IMR-90 (cell line): ENCODE measurements around the gene AMFR. TPM values are rescaled to one million over a fixed set of nuclear protein-coding genes. Genes with fewer than 3 reads are reported as not detected.

Source experiments
- ATAC-seq: fragments of 200-7000 bp; cut with Tn5 transposase; 2 replicates; pipeline ENCODE4 v1.9.1; 2020; ENCODE audit warnings: low read depth, mild to moderate bottlenecking, moderate library complexity
- BruUV-seq: library from RNA; stranded (reverse); fragments of 400-500 nt; replicated peaks from 2 replicates; lab custom pipeline; 2021; lab: Mats Ljungman, UMichigan
- CTCF ChIA-PET: fragments of 300-600 bp; formaldehyde crosslinking; extraction: SDS; loops from one replicate; lab custom pipeline; 2021; ENCODE audit warnings: antibody characterized with exemption; lab: Yijun Ruan, JAX
- POLR2A ChIA-PET: fragments of 300-600 bp; sonication (Branson Sonifier 250); formaldehyde crosslinking; loops from one replicate; lab custom pipeline; 2022; ENCODE audit warnings: antibody characterized with exemption; ENCODE audit not compliant: unreplicated experiment; lab: Charles Lee
- DNase-seq: peaks from one replicate; pipeline ENCODE4 v3.0.0; 2013
- H2AFZ ChIP-seq: replicated peaks from 2 replicates; pipeline ENCODE3; 2013; ENCODE audit warnings: low read length, mild to moderate bottlenecking; ENCODE audit not compliant: poor library complexity
- H2AK5ac ChIP-seq: 2 replicates; pipeline ENCODE4 v1.6.1; 2013; ENCODE audit warnings: low read depth, low read length, inconsistent platforms
- H2AK9ac ChIP-seq: replicated peaks from 2 replicates; pipeline ENCODE3; 2013; ENCODE audit warnings: mild to moderate bottlenecking, low read depth, low read length, moderate library complexity; ENCODE audit not compliant: poor library complexity
- H2BK120ac ChIP-seq: 2 replicates; pipeline ENCODE4 v1.6.1; 2013; ENCODE audit warnings: low read depth, low read length, inconsistent platforms
- H2BK15ac ChIP-seq: 3 replicates; pipeline ENCODE4 v1.6.1; 2013; ENCODE audit warnings: low read depth, low read length, inconsistent platforms
- H2BK20ac ChIP-seq: 2 replicates; pipeline ENCODE4 v1.6.1; 2013; ENCODE audit warnings: low read depth, mild to moderate bottlenecking, inconsistent platforms, low read length, moderate library complexity
- H2BK5ac ChIP-seq: 2 replicates; pipeline ENCODE4 v1.6.1; 2013; ENCODE audit warnings: mild to moderate bottlenecking, low read depth, low read length, inconsistent platforms; ENCODE audit not compliant: poor library complexity, severe bottlenecking
- H3K14ac ChIP-seq: replicated peaks from 2 replicates; pipeline ENCODE4 v1.6.1; 2013; ENCODE audit warnings: low read depth, low read length, inconsistent platforms
- H3K18ac ChIP-seq: 2 replicates; pipeline ENCODE4 v1.6.1; 2013; ENCODE audit warnings: low read depth, low read length, control low read depth
- H3K23ac ChIP-seq: 2 replicates; pipeline ENCODE4 v1.6.1; 2013; ENCODE audit warnings: low read depth, low read length, inconsistent platforms
- H3K27ac ChIP-seq: 2 replicates; pipeline ENCODE4 v1.5.1; 2013; ENCODE audit warnings: mild to moderate bottlenecking, control low read depth, low read length; ENCODE audit not compliant: insufficient read depth
- H3K27me3 ChIP-seq: 2 replicates; pipeline ENCODE4 v1.6.1; 2013; ENCODE audit warnings: low read length; ENCODE audit not compliant: control insufficient read depth, insufficient read depth
- H3K36me3 ChIP-seq: 2 replicates; pipeline ENCODE4 v1.6.1; 2013; ENCODE audit warnings: low read length, mixed read lengths; ENCODE audit not compliant: control insufficient read depth, insufficient read depth
- H3K4ac ChIP-seq: 2 replicates; pipeline ENCODE4 v1.6.1; 2013; ENCODE audit warnings: low read depth, low read length, inconsistent platforms
- H3K4me1 ChIP-seq: 2 replicates; pipeline ENCODE4 v1.6.1; 2013; ENCODE audit warnings: low read length, mixed read lengths; ENCODE audit not compliant: control insufficient read depth, insufficient read depth
- H3K4me2 ChIP-seq: 2 replicates; pipeline ENCODE4 v1.6.1; 2013; ENCODE audit warnings: low read depth, mild to moderate bottlenecking, control low read depth, low read length, moderate library complexity
- H3K4me3 ChIP-seq: 2 replicates; pipeline ENCODE4 v1.5.1; 2013; ENCODE audit warnings: low read depth, mild to moderate bottlenecking, control low read depth, low read length, moderate library complexity; ENCODE audit not compliant: insufficient read depth
- H3K56ac ChIP-seq: 2 replicates; pipeline ENCODE4 v1.6.1; 2013; ENCODE audit warnings: low read length, inconsistent platforms; ENCODE audit not compliant: insufficient read depth; ENCODE audit errors: extremely low read depth
- H3K79me1 ChIP-seq, 2 experiments: 2 replicates each; pipeline ENCODE4 v1.6.1; 2013; ENCODE audit warnings: low read length in 2 of 2, inconsistent platforms in 1 of 2, low read depth in 1 of 2
- H3K9ac ChIP-seq: 2 replicates; pipeline ENCODE4 v1.6.1; 2013; ENCODE audit warnings: low read depth, low read length, control low read depth
- H3K9me1 ChIP-seq: 2 replicates; pipeline ENCODE4 v1.6.1; 2013; ENCODE audit warnings: low read length, inconsistent platforms; ENCODE audit not compliant: insufficient read depth
- H3K9me3 ChIP-seq: 2 replicates; pipeline ENCODE4 v1.6.1; 2013; ENCODE audit warnings: low read length; ENCODE audit not compliant: control insufficient read depth, insufficient read depth
- H4K20me1 ChIP-seq: 2 replicates; pipeline ENCODE4 v1.6.1; 2013; ENCODE audit warnings: low read length, inconsistent platforms; ENCODE audit not compliant: insufficient read depth
- H4K5ac ChIP-seq: 2 replicates; pipeline ENCODE4 v1.6.1; 2013; ENCODE audit warnings: mild to moderate bottlenecking, low read depth, low read length, control low read depth
- H4K8ac ChIP-seq, 2 experiments: 2 replicates each; pipeline ENCODE4 v1.6.1; 2013; ENCODE audit warnings: low read depth in 2 of 2, low read length in 2 of 2, control low read depth in 1 of 2, inconsistent platforms in 1 of 2
- H4K91ac ChIP-seq: 2 replicates; pipeline ENCODE4 v1.6.1; 2013; ENCODE audit warnings: low read depth, low read length, inconsistent platforms; ENCODE audit not compliant: insufficient read depth
- RAD21 ChIP-seq: IDR thresholded peaks from 2 replicates; pipeline ENCODE4 v1.6.1; 2012; ENCODE audit warnings: low read length, improper control_type of control experiment
- RFX5 ChIP-seq: IDR thresholded peaks from 2 replicates; pipeline ENCODE4 v1.8.0; 2012; ENCODE audit warnings: low read depth, mild to moderate bottlenecking, low read length, moderate library complexity
- WGBS, 2 experiments: methylation state at CpG; one replicate each; pipeline versions ENCODE4 v1.1.5 to v1.1.7; 2013; ENCODE audit warnings: missing lambda C conversion rate in 2 of 2; ENCODE audit not compliant: insufficient read length in 1 of 2; ENCODE audit errors: extremely low coverage in 2 of 2; 5-methylcytosine and 5-hydroxymethylcytosine counted together
- dilution Hi-C: fragments of 300-500 bp; cut with HindIII; formaldehyde crosslinking; loops from one replicate; pipeline ENCODE4 v1.14.3; 2018; ENCODE audit warnings: low sequenced_read_pairs; ENCODE audit not compliant: unreplicated experiment
- in situ Hi-C: fragments of 300-500 bp; cut with MboI; formaldehyde crosslinking; loops from 3 replicates; pipeline ENCODE4 v1.14.3; 2019; ENCODE audit warnings: low sequenced_read_pairs, inconsistent platforms, mixed read lengths
- intact Hi-C: fragments of 100-400 bp; cut with micrococcal nuclease; formaldehyde crosslinking; loops from 2 replicates; pipeline ENCODE4 v1.10.0; 2022
- polyA plus RNA-seq, 3 experiments: library from polyadenylated mRNA; depleted of rRNA; stranded (reverse); fragments of >200 nt; gene quantifications; 2 replicates each; pipeline ENCODE4 v1.2.3, GENCODE V29; 2012; ENCODE audit warnings: low replicate concordance in 1 of 3
- total RNA-seq: library from RNA; depleted of rRNA; stranded (reverse); fragments of >200 nt; gene quantifications from 2 replicates; pipeline ENCODE4 v1.2.3, GENCODE V29; 2012
- TF ChIP-seq, protein P1 (sequence below): conservative IDR thresholded peaks from 2 replicates; pipeline ENCODE4 v1.5.1; 2012; ENCODE audit warnings: mild to moderate bottlenecking, low read depth, low read length, improper control_type of control experiment

Gene AMFR
- total and polyA plus RNA-seq, 2 of the 4 experiments (the other 2 are of a cell fraction): 60.7 to 216 TPM

DNA sequence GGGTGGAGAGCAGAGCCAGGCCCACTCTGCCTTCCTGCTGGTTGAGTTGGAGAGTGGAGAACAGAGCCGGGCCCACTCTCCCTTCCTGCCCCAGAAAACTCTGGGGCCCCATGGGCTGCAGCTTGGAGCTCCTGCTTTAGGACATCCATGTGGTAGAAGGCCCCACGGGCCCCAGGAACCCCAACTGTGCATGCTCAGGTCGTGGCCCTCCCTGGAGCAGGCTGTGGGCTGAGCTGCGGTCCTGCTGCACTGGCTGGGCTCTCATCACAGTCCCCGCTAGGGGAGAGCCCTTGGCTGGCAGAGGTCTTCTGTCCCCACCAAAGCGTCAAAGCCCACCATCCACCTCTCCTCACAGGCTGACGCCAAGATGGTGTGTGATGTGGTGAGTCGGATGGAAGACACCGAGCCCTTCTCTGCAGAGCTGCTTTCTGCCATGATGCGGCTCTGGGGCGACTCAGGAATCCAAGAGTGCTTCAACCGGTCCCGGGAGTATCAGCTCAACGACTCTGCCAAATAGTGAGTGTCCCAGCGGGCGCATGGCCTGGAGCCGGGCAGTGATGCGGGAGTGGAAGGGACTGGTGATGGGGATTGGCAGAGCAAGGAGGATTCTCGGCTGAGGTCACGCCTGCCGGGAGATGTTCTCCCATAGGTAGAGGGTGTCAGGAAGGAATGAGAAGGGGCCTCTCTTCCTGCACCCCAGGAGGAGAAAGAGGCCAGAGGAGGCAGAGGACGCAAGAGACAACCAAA is 96.9 kb downstream of the AMFR start:
- Histone ChIP-seq H3K56ac (no peak overlapping the region), H4K5ac (no peak overlapping the region), H3K4me2 (no peak overlapping the region), H2AK9ac (no peak overlapping the region), H2AFZ (no peak overlapping the region), H2BK5ac (no peak overlapping the region), H3K4me3 (no peak overlapping the region), H4K20me1 (no peaks in the 10 kb centered on the region), H4K91ac (no peak overlapping the region), H2BK15ac (no peak overlapping the region), H3K4me1 (no peaks in the 10 kb centered on the region), H3K14ac (no peak overlapping the region), H4K8ac (no peak overlapping the region), H3K79me1 (no peaks in the 10 kb centered on the region), H3K9me3 (no peaks in the 10 kb centered on the region), H3K9ac (no peak overlapping the region), H3K36me3 (no peaks in the 10 kb centered on the region), H2AK5ac (no peak overlapping the region), H3K27me3 (peaks cover 15% of the 10 kb centered on the region; the same call in 1 of the 2 replicates), H3K18ac (no peak overlapping the region), H3K4ac (no peak overlapping the region), H3K9me1 (no peaks in the 10 kb centered on the region; the same call in 1 of the 2 replicates), H3K27ac (no peak overlapping the region), H3K23ac (no peak overlapping the region), H2BK120ac (no peak overlapping the region), H2BK20ac (no peak overlapping the region)
- intact Hi-C loops (no loop called here), in situ Hi-C loops (no loop called here), dilution Hi-C loops (no loop called here)
- ChIA-PET CTCF (interaction anchor here (2.8 kb wide), 1 partner anchor 28 kb away, joined by 9 read pairs; no protein-coding TSS in a partner anchor), POLR2A (no interaction called here)
- BruUV-seq: no TSS peak
- no peak for DNase-seq
- TF ChIP-seq RAD21 (no peak), RFX5 (no peak)
- TF ChIP-seq, protein P1, sequence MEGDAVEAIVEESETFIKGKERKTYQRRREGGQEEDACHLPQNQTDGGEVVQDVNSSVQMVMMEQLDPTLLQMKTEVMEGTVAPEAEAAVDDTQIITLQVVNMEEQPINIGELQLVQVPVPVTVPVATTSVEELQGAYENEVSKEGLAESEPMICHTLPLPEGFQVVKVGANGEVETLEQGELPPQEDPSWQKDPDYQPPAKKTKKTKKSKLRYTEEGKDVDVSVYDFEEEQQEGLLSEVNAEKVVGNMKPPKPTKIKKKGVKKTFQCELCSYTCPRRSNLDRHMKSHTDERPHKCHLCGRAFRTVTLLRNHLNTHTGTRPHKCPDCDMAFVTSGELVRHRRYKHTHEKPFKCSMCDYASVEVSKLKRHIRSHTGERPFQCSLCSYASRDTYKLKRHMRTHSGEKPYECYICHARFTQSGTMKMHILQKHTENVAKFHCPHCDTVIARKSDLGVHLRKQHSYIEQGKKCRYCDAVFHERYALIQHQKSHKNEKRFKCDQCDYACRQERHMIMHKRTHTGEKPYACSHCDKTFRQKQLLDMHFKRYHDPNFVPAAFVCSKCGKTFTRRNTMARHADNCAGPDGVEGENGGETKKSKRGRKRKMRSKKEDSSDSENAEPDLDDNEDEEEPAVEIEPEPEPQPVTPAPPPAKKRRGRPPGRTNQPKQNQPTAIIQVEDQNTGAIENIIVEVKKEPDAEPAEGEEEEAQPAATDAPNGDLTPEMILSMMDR: no peak
- WGBS, 2 experiments: 90% methylated on average over 6 of the region's 22 CpGs; no CpG with 5 or more reads in 1 of the 2 experiments
- ATAC-seq: no peak
